ENCODE measurements around the gene GTF2I.
"Not testable (repeated sequence)": the region's sequence is repeated elsewhere in the genome, so short reads cannot be mapped to it uniquely, and the experiment has no call there.

DNA sequence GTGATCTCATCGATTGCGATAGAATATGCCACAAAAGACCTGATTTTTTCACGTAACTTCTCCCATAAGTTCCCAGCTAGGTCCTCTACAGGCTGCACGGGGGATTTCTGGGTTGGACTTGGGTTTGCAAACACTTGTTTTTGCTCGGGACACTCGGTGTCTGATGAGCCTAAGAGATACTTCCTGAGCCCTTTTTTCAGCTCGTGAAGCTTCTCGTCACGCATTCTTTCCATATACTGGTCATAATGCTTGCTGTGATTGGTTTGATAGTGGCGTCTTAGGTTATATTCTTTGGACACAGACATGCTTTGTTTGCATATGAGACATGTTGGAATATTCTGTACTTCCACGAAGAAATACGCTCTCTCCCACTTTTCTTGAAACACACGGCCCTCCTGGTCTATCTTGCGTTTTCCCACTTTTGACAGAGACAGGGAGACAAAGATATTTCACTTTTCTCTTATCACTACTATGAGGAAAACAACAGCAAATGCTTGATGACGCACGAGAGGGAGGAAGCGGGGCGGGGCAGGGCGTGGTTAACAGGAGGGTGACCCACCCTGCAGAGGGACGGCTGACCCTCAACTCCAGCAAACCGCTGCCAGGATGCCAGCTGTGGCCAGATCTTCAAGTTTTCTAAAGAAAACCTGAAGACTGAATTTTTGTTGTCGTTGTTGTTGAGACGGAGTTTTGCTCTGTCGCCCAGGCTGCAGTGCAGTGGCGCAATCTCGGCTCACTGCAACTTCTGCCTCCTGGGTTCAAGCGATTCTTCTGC is 140.5 kb downstream of the GTF2I start:
- TF ChIP-seq CTCF (IDR thresholded peaks at IDR 0.05; ENCODE audit: insufficient read depth, low read depth, low read length); EZH2 (IDR thresholded peaks at IDR 0.05; ENCODE audit: insufficient read depth, low read length): not testable (repeated sequence)
